PFSK-1 (cell line): ENCODE measurements around the gene ZNF43.
A peak's percentile ranks its signal among the peaks of the same experiment; 100 is the strongest.

Source experiments
- FOXP2 ChIP-seq: optimal IDR thresholded peaks from 2 replicates; pipeline ENCODE3; 2011; ENCODE audit warnings: borderline replicate concordance, control low read depth, inconsistent platforms; ENCODE audit not compliant: insufficient read depth; ENCODE audit errors: extremely low read length, extremely low read depth
- POLR2AphosphoS5 ChIP-seq: IDR thresholded peaks from 2 replicates; pipeline ENCODE4 v1.6.1; 2012; ENCODE audit warnings: low read depth, mild to moderate bottlenecking, control low read depth, low read length, moderate library complexity
- REST ChIP-seq, 2 experiments: IDR thresholded peaks; 2 replicates each; pipeline versions ENCODE4 v1.6.1 to v1.8.0; 2011 to 2012; ENCODE audit warnings: low read depth in 2 of 2, low read length in 2 of 2, control low read depth in 1 of 2, inconsistent platforms in 1 of 2, mild to moderate bottlenecking in 1 of 2, moderate library complexity in 1 of 2; ENCODE audit not compliant: insufficient read depth in 1 of 2
- SIN3A ChIP-seq: IDR thresholded peaks from 2 replicates; pipeline ENCODE4 v1.6.1; 2012; ENCODE audit warnings: mild to moderate bottlenecking, low read length, moderate library complexity, borderline replicate concordance; ENCODE audit not compliant: insufficient read depth
- TAF1 ChIP-seq: IDR thresholded peaks from 2 replicates; pipeline ENCODE4 v1.6.1; 2012; ENCODE audit warnings: low read length, control low read depth, borderline replicate concordance; ENCODE audit not compliant: insufficient read depth

ZNF43 gene

GRCh38 chr19:21767065-21767800 is 68.7 kb downstream of the ZNF43 start, which contains the start of gene ZNF100:
Gene ZNF100 (minus strand): TSS chr19:21767579. CDS start chr19:21767429, 150 bp downstream.
- peak; percentile 92 for TF ChIP-seq TAF1
- TF ChIP-seq FOXP2: no peak
- peak in 1 of 2 experiments; percentile 16; a peak in 1 of 4 replicates for TF ChIP-seq REST (IDR thresholded peaks at IDR 0.05; ENCODE audit: insufficient read depth in 1 of 2, low read depth in 2 of 2, low read length in 2 of 2)
- peak; percentile 58; the same call in 1 of the 2 replicates for TF ChIP-seq SIN3A
- peak; percentile 94 for TF ChIP-seq POLR2AphosphoS5

GRCh38 chr19:21765151-21765550 is 70.8 kb downstream of the ZNF43 start:
- no peak for TF ChIP-seq TAF1
- no peak for TF ChIP-seq FOXP2
- no peak for TF ChIP-seq POLR2AphosphoS5
- TF ChIP-seq REST (IDR thresholded peaks at IDR 0.05; ENCODE audit: insufficient read depth in 1 of 2, low read depth in 2 of 2, low read length in 2 of 2): no peak
- no peak for TF ChIP-seq SIN3A

GRCh38 chr19:21758296-21758695 is 77.7 kb downstream of the ZNF43 start:
- no peak for TF ChIP-seq REST (IDR thresholded peaks at IDR 0.05; ENCODE audit: insufficient read depth in 1 of 2, low read depth in 2 of 2, low read length in 2 of 2)
- TF ChIP-seq FOXP2: no peak
- no peak for TF ChIP-seq SIN3A
- TF ChIP-seq POLR2AphosphoS5: no peak
- TF ChIP-seq TAF1: no peak
